Esophagus muscularis mucosa (tissue), 4 donors: Measurements from ENCODE around the gene WNT16. TPM values are rescaled to one million over a fixed set of nuclear protein-coding genes. Genes with fewer than 3 reads are reported as not detected.
A peak's percentile ranks its signal among the peaks of the same experiment; 100 is the strongest.

ENCODE experiments used
- DNase-seq: peaks from one replicate; pipeline ENCODE4 v3.0.0-alpha.2; 2017; ENCODE audit errors: extremely low spot score
- H3K27ac ChIP-seq, 4 donors: fragments of 200-600 bp; sonication (generic); replicated peaks in 1 of 4; 1 replicate in 3 of 4; 2 replicates in 1 of 4; pipeline ENCODE4 v1.5.1; 2016 to 2019; ENCODE audit warnings: mild to moderate bottlenecking in 1 of 4
- H3K27me3 ChIP-seq, 4 donors: fragments of 200-600 bp; sonication (generic); one replicate each; pipeline versions ENCODE4 v1.5.1 to v1.6.0; 2016 to 2019
- H3K36me3 ChIP-seq, 4 donors: fragments of 200-600 bp; sonication (generic); one replicate each; pipeline ENCODE4 v1.5.1; 2016 to 2019
- H3K4me1 ChIP-seq, 4 donors: fragments of 200-600 bp; sonication (generic); one replicate each; pipeline ENCODE4 v1.5.1; 2016 to 2019
- H3K4me3 ChIP-seq, 4 donors: fragments of 200-600 bp; sonication (generic); 1 replicate in 2 of 4; 2 replicates in 2 of 4; pipeline ENCODE4 v1.5.1; 2016 to 2019; ENCODE audit warnings: mild to moderate bottlenecking in 4 of 4, moderate library complexity in 1 of 4
- H3K9me3 ChIP-seq, 4 donors: fragments of 200-600 bp; sonication (generic); 1 replicate in 3 of 4; 2 replicates in 1 of 4; pipeline ENCODE4 v1.5.1; 2016 to 2019
- EP300 ChIP-seq: sonication (generic); formaldehyde crosslinking; IDR thresholded peaks from one replicate; pipeline ENCODE4 v1.6.1; 2017; ENCODE audit warnings: antibody characterized with exemption
- POLR2A ChIP-seq: fragments of 450-650 bp; IDR thresholded peaks from one replicate; pipeline ENCODE4 v1.6.1; 2017; ENCODE audit warnings: antibody characterized with exemption, moderate library complexity, mild to moderate bottlenecking, low read depth
- POLR2AphosphoS5 ChIP-seq, 2 donors: sonication (generic); formaldehyde crosslinking; IDR thresholded peaks; one replicate each; pipeline ENCODE4 v1.6.1; 2017; ENCODE audit warnings: antibody characterized with exemption in 2 of 2
- WGBS: methylation state at CpG from one replicate; pipeline ENCODE4 v1.1.5; 2018; 5-methylcytosine and 5-hydroxymethylcytosine counted together
- intact Hi-C: fragments of 100-400 bp; cut with DNase I; formaldehyde crosslinking; loops from one replicate; pipeline ENCODE4 v1.15.1; 2023
- total RNA-seq, 4 donors: library from RNA; depleted of rRNA; stranded (reverse); fragments of >200 nt; gene quantifications; one replicate each; pipeline versions ENCODE4 v1.1.0 to v1.2.1, GENCODE V29; 2016
- TF ChIP-seq, protein P1 (sequence below), 3 experiments: fragments of 200-600 bp in 2 of 3; fragments of 450-650 bp in 1 of 3; sonication (generic) in 2 of 3; IDR thresholded peaks; one replicate each; pipeline ENCODE4 v1.5.1; 2017 to 2019; ENCODE audit warnings: antibody characterized with exemption in 3 of 3, mild to moderate bottlenecking in 2 of 3, moderate library complexity in 1 of 3

Gene WNT16
- total RNA-seq = under 1 TPM in 3 of 4 donors, not detected in 1; 0.23 to 0.91 (median 0.33) TPM

DNA sequence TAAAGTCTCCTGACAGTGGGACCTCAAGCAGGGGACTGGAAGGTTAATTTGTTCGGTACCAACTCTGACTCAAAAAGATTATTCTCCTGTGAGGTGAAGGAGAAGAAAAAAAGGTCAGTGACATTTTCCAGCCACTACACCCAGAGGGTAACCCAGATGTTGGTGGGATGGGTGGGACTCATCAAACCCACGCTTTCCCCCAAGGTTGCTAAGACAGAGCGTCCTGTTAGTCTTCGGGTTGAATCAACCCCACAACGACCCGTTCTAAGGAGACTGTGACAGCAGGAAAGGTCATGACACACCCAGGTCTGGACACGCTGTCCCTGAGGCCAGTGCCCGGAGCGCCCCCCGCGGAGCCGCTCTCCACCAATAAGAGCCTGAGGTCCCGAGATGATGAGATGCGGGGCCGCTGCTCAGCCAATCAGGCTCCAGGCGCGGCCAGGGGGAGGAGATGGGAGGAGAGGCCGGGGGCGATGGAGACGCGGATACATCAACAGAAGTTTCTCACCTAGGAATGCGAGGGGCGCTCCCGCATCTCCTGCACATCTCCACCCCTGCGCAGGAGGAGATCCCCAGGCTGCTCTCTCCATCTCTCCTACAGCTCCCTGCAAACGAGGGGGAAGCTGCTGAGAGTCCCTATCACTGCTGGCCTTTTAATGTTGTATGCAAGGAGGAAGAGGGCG lies at the start of gene WNT16:
Gene WNT16 (plus strand): TSS at position 493 of the 683 bp plus-strand sequence. CDS start 293 bp downstream, outside the sequence.
- 28% methylated on average over 12 of the region's 27 CpGs for WGBS
- intact Hi-C loops = no loop called here
- no peaks in the 10 kb centered on the region for H3K36me3 ChIP-seq
- peaks cover 16 to 24% (median 22%) of the 10 kb centered on the region in 4 donors for H3K4me1 ChIP-seq
- peaks cover 0 to 70% (median 32%) of the 10 kb centered on the region in 4 donors for H3K27me3 ChIP-seq
- no peak within 1 kb of the TSS for H3K27ac ChIP-seq
- TF ChIP-seq EP300 (no peak), POLR2AphosphoS5 (IDR thresholded peaks at IDR 0.05) (no peak), POLR2A (no peak)
- TF ChIP-seq, protein P1, sequence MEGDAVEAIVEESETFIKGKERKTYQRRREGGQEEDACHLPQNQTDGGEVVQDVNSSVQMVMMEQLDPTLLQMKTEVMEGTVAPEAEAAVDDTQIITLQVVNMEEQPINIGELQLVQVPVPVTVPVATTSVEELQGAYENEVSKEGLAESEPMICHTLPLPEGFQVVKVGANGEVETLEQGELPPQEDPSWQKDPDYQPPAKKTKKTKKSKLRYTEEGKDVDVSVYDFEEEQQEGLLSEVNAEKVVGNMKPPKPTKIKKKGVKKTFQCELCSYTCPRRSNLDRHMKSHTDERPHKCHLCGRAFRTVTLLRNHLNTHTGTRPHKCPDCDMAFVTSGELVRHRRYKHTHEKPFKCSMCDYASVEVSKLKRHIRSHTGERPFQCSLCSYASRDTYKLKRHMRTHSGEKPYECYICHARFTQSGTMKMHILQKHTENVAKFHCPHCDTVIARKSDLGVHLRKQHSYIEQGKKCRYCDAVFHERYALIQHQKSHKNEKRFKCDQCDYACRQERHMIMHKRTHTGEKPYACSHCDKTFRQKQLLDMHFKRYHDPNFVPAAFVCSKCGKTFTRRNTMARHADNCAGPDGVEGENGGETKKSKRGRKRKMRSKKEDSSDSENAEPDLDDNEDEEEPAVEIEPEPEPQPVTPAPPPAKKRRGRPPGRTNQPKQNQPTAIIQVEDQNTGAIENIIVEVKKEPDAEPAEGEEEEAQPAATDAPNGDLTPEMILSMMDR (IDR thresholded peaks at IDR 0.05) = no peak
- DNase-seq = no peak
- no peaks in the 10 kb centered on the region for H3K9me3 ChIP-seq
- H3K4me3 ChIP-seq = peak within 1 kb of the TSS; percentile 43 to 57 (median 45)

DNA sequence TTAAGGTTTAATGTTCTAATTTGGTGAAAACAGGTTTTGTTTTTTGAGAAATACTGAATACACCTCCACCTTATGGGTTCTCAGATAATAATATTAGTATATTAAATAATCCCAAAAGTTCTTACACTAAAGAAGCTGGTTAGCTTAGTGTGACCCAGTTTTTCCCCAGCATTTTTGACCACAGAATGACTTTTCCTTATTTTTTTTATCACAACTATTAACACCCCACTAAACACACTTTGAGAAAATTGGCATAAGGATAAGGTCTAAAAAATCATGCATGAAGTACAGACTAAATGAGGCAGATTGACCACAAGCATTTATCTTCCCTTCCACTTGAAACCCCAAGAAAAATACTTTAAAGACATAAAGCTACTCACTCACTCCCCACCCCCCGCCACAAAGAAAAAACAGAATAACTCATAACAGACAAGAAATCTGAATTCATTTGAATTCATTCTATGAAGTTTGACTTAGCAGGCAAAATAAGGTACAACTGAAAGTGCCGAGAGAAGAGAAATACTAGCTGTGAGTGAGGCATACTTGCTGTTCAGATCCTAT lies 49.7 kb upstream of the WNT16 start:
- WGBS = 89% methylated on average over 2 of the region's 2 CpGs
- intact Hi-C loops = no loop called here

GRCh38 chr7:121279822-121280221 lies 49.0 kb upstream of the WNT16 start:
- 86% methylated on average over 4 of the region's 4 CpGs for WGBS
- Histone ChIP-seq H3K27ac (no peak overlapping the region), H3K36me3 (peaks cover 0 to 20% (median 8%) of the 10 kb centered on the region in 4 donors), H3K4me1 (peaks cover 0 to 7% (median 4%) of the 10 kb centered on the region in 4 donors), H3K27me3 (no peaks in the 10 kb centered on the region), H3K9me3 (peaks cover 0 to 3% (median 0%) of the 10 kb centered on the region in 4 donors), H3K4me3 (no peak overlapping the region)
- no peak for TF ChIP-seq POLR2AphosphoS5 (IDR thresholded peaks at IDR 0.05)
- no peak for TF ChIP-seq EP300
- no peak for TF ChIP-seq POLR2A
- TF ChIP-seq, protein P1 (IDR thresholded peaks at IDR 0.05) = no peak
- intact Hi-C loops = no loop called here
- no peak for DNase-seq

More for the DNA sequence above, 49.7 kb upstream of the WNT16 start:
- peaks cover 0 to 7% (median 4%) of the 10 kb centered on the region in 4 donors for H3K4me1 ChIP-seq
- H3K9me3 ChIP-seq = no peaks in the 10 kb centered on the region
- no peaks in the 10 kb centered on the region for H3K27me3 ChIP-seq
- no peak overlapping the region for H3K27ac ChIP-seq
- TF ChIP-seq POLR2AphosphoS5 (IDR thresholded peaks at IDR 0.05) (no peak), EP300 (no peak), POLR2A (no peak)
- TF ChIP-seq, protein P1 (IDR thresholded peaks at IDR 0.05) = no peak
- DNase-seq = no peak
- H3K36me3 ChIP-seq = peaks cover 0 to 16% (median 6%) of the 10 kb centered on the region in 4 donors
- no peak overlapping the region for H3K4me3 ChIP-seq

- Histone ChIP-seq H3K27ac (no peak overlapping the region), H3K4me3 (no peak overlapping the region), H3K36me3 (peaks cover 0 to 25% (median 13%) of the 10 kb centered on the region in 4 donors), H3K9me3 (peaks cover 0 to 6% (median 0%) of the 10 kb centered on the region in 4 donors), H3K4me1 (peaks cover 0 to 7% (median 4%) of the 10 kb centered on the region in 4 donors), H3K27me3 (no peaks in the 10 kb centered on the region)
- intact Hi-C loops = no loop called here
- 97% methylated on average over 1 of the region's 1 CpG for WGBS
- TF ChIP-seq POLR2A = no peak
- no peak for TF ChIP-seq EP300
- no peak for TF ChIP-seq POLR2AphosphoS5 (IDR thresholded peaks at IDR 0.05)
- TF ChIP-seq, protein P1 (IDR thresholded peaks at IDR 0.05) = no peak
- no peak for DNase-seq
Observed at GRCh38 chr7:121280656-121281055, 48.1 kb upstream of the WNT16 start.
